Stomach (tissue), 9 donors: Measurements from ENCODE around the gene AMBP. TPM values are rescaled to one million over a fixed set of nuclear protein-coding genes. Genes with fewer than 3 reads are reported as not detected.

Experiments used
- DNase-seq, 2 donors: peaks; one replicate each; pipeline versions ENCODE4 v3.0.0 to v3.0.0-alpha.2; 2013 to 2019
- H3K27ac ChIP-seq, 5 donors: fragments of 200-600 bp in 4 of 5; sonication (generic) in 4 of 5; one replicate each; pipeline ENCODE4 v1.5.1; 2013 to 2019; ENCODE audit warnings: mild to moderate bottlenecking in 1 of 5, moderate library complexity in 1 of 5
- H3K27me3 ChIP-seq, 3 donors: fragments of 200-600 bp; sonication (generic); one replicate each; pipeline ENCODE4 v1.5.1; 2017 to 2019; ENCODE audit warnings: mixed run types in 1 of 3
- H3K36me3 ChIP-seq, 4 donors: fragments of 200-600 bp; sonication (generic); 1 replicate in 3 of 4; 2 replicates in 1 of 4; pipeline ENCODE4 v1.5.1; 2016 to 2019
- H3K4me1 ChIP-seq, 4 donors: fragments of 200-600 bp; sonication (generic); one replicate each; pipeline ENCODE4 v1.5.1; 2016 to 2019
- H3K4me3 ChIP-seq, 4 donors: fragments of 200-600 bp; sonication (generic) in 3 of 4; one replicate each; pipeline ENCODE4 v1.5.1; 2016 to 2019; ENCODE audit warnings: mild to moderate bottlenecking in 1 of 4
- H3K9me3 ChIP-seq, 4 donors: fragments of 200-600 bp; sonication (generic); one replicate each; pipeline ENCODE4 v1.5.1; 2016 to 2019
- CTCF ChIP-seq, 7 experiments: fragments of 450-650 bp in 4 of 7; fragments of 200-600 bp in 3 of 7; sonication (generic) in 3 of 7; IDR thresholded peaks; one replicate each; pipeline ENCODE4 v1.5.1; 2016 to 2019; ENCODE audit warnings: antibody characterized with exemption in 7 of 7, control low read depth in 2 of 7, mild to moderate bottlenecking in 1 of 7
- EP300 ChIP-seq: sonication (generic); formaldehyde crosslinking; IDR thresholded peaks from one replicate; pipeline ENCODE4 v1.6.1; 2017; ENCODE audit warnings: antibody characterized with exemption
- POLR2A ChIP-seq, 4 donors: fragments of 450-650 bp; IDR thresholded peaks; one replicate each; pipeline ENCODE4 v1.6.1; 2016; ENCODE audit warnings: antibody characterized with exemption in 4 of 4, control low read depth in 2 of 4, mild to moderate bottlenecking in 1 of 4, moderate library complexity in 1 of 4
- POLR2AphosphoS5 ChIP-seq, 3 donors: sonication (generic); formaldehyde crosslinking; IDR thresholded peaks; one replicate each; pipeline ENCODE4 v1.6.1; 2016; ENCODE audit warnings: antibody characterized with exemption in 3 of 3
- WGBS, 5 donors: extraction: QIAGEN DNeasy Blood & Tissue Kit in 3 of 5; methylation state at CpG; one replicate each; pipeline versions ENCODE4 v1.1.5 to v1.1.7; 2013 to 2018; 5-methylcytosine and 5-hydroxymethylcytosine counted together
- intact Hi-C: fragments of 100-400 bp; cut with DNase I; formaldehyde crosslinking; loops from one replicate; pipeline ENCODE4 v1.15.1; 2023; ENCODE audit warnings: low total_unique reads
- polyA plus RNA-seq, 3 donors: library from polyadenylated mRNA; stranded (reverse); fragments of 200-250 nt; gene quantifications; one replicate each; pipeline ENCODE4 v1.2.3, GENCODE V29; 2013
- total RNA-seq, 5 donors: library from RNA; depleted of rRNA; stranded (reverse); fragments of >200 nt; gene quantifications; one replicate each; pipeline versions ENCODE4 v1.1.0 to v1.2.3, GENCODE V29; 2014 to 2016
- donor health status: healthy with polysubstance abuse.
- donor health status: Bipolar disorder and iron deficiency.
- donor health status: healthy.

The AMBP gene
- total and polyA plus RNA-seq, 8 donors: 0.89 to 3.3 (median 2.5) TPM; not detected in 2

GRCh38 chr9:114051281-114051680 is 26.8 kb downstream of the AMBP start:
- no peak for DNase-seq
- H3K36me3 ChIP-seq: peaks cover 18 to 73% (median 54%) of the 10 kb centered on the region in 4 donors
- H3K27me3 ChIP-seq: no peaks in the 10 kb centered on the region
- H3K27ac ChIP-seq: no peak overlapping the region
- intact Hi-C loops: no loop called here
- no peaks in the 10 kb centered on the region for H3K4me1 ChIP-seq
- TF ChIP-seq POLR2AphosphoS5 (IDR thresholded peaks at IDR 0.05): no peak
- no peak for TF ChIP-seq POLR2A (IDR thresholded peaks at IDR 0.05)
- TF ChIP-seq CTCF (IDR thresholded peaks at IDR 0.05): no peak
- TF ChIP-seq EP300: no peak
- H3K4me3 ChIP-seq: no peak overlapping the region
- WGBS, 5 donors: 94 to 97% (median 96%) methylated on average over 12 to 15 of the region's 15 CpGs
- H3K9me3 ChIP-seq: no peaks in the 10 kb centered on the region

- H3K27me3 ChIP-seq: no peaks in the 10 kb centered on the region
- peaks cover 18 to 73% (median 54%) of the 10 kb centered on the region in 4 donors for H3K36me3 ChIP-seq
- no peak for DNase-seq
- no peak overlapping the region for H3K27ac ChIP-seq
- intact Hi-C loops: no loop called here
- TF ChIP-seq EP300 (no peak), POLR2A (IDR thresholded peaks at IDR 0.05) (no peak), CTCF (IDR thresholded peaks at IDR 0.05) (no peak), POLR2AphosphoS5 (IDR thresholded peaks at IDR 0.05) (no peak)
- no peaks in the 10 kb centered on the region for H3K4me1 ChIP-seq
- 79 to 94% (median 92%) methylated on average over 6 of the region's 6 CpGs for WGBS, 5 donors
- H3K4me3 ChIP-seq: no peak overlapping the region
- H3K9me3 ChIP-seq: no peaks in the 10 kb centered on the region
These were observed 27.5 kb downstream of the AMBP start for GRCh38 chr9:114050646-114051045.

- no peak overlapping the region for H3K27ac ChIP-seq
- no peak overlapping the region for H3K4me3 ChIP-seq
- peaks cover 18 to 72% (median 54%) of the 10 kb centered on the region in 4 donors for H3K36me3 ChIP-seq
- no peaks in the 10 kb centered on the region for H3K9me3 ChIP-seq
- no peak for DNase-seq
- 55 to 79% (median 69%) methylated on average over 11 of the region's 11 CpGs for WGBS, 5 donors
- no peaks in the 10 kb centered on the region for H3K27me3 ChIP-seq
- H3K4me1 ChIP-seq: no peaks in the 10 kb centered on the region
- intact Hi-C loops: no loop called here
- TF ChIP-seq EP300: no peak
- TF ChIP-seq POLR2A (IDR thresholded peaks at IDR 0.05): no peak
- TF ChIP-seq CTCF (IDR thresholded peaks at IDR 0.05): no peak
- no peak for TF ChIP-seq POLR2AphosphoS5 (IDR thresholded peaks at IDR 0.05)
These were observed 27.9 kb downstream of the AMBP start for GRCh38 chr9:114050226-114050568.

- intact Hi-C loops: no loop called here
- Histone ChIP-seq H3K27me3 (no peaks in the 10 kb centered on the region), H3K27ac (no peak overlapping the region), H3K4me1 (no peaks in the 10 kb centered on the region), H3K4me3 (no peak overlapping the region), H3K9me3 (no peaks in the 10 kb centered on the region), H3K36me3 (peaks cover 18 to 66% (median 54%) of the 10 kb centered on the region in 4 donors)
- WGBS, 5 donors: 64 to 87% (median 76%) methylated on average over 26 to 40 of the region's 40 CpGs
- TF ChIP-seq POLR2A (IDR thresholded peaks at IDR 0.05) (no peak), POLR2AphosphoS5 (IDR thresholded peaks at IDR 0.05) (no peak), CTCF (IDR thresholded peaks at IDR 0.05) (no peak), EP300 (no peak)
- no peak for DNase-seq
These were observed 28.5 kb downstream of the AMBP start for GRCh38 chr9:114049441-114050225.
